ENCODE results near the gene GPC6.

DNA sequence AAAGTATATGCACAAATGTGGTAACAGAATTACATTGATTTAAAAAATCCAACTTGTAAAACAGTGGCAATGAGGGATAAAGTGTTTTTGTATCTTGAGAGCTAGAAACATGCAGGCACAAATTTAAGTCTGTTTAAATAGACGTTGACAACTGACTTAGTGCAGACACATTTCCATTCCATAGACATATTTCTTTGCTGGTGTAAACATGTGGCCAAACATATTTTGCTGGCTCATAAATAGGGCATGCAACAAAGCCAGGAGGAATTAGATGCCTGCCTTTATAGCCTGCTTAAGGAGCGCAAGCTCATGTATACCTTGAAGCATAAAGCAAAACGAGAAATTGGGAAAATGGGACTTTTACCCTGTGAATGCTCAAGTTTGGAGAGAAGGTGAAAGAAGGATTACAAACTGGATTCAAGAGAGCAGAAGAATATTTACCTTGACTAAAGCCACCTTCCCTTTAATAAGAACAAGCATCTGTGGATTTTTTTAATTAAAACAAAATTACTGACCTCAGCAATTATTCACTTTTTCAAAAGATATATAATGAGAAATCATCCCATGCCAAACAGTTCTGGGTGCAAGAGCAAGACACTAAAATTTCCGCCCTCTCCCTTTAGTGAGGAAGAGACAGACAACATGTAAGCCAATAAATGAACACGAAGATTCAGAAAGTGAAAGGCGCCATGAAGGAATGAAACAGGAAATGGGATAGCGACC lies 1181.9 kb downstream of the GPC6 start:
- no peak for TF ChIP-seq EZH2 (IDR thresholded peaks at IDR 0.05; ENCODE audit: borderline replicate concordance, insufficient read depth, low read length, poor library complexity, severe bottlenecking)
- no peak for TF ChIP-seq CTCF (IDR thresholded peaks at IDR 0.05; ENCODE audit: poor library complexity, severe bottlenecking)
- TF ChIP-seq MXI1 (conservative IDR thresholded peaks at IDR 0.05; ENCODE audit: poor library complexity, severe bottlenecking), result no peak

Measured in neural cell (in vitro differentiated cells).